Hepatocyte (in vitro differentiated cells): ENCODE measurements around the gene CBFA2T3. TPM values are rescaled to one million over a fixed set of nuclear protein-coding genes. Genes with fewer than 3 reads are reported as not detected.

Experiments used
- DNase-seq: peaks from one replicate; pipeline ENCODE4 v3.0.0-alpha.2; 2016; ENCODE audit warnings: low spot score
- H2AFZ ChIP-seq: fragments of 200-600 bp; sonication (generic); 2 replicates; pipeline ENCODE4 v1.6.0; 2016; ENCODE audit warnings: antibody characterized with exemption, mild to moderate bottlenecking
- H3K27ac ChIP-seq: fragments of 200-600 bp; sonication (generic); 2 replicates; pipeline ENCODE4 v1.5.1; 2016; ENCODE audit warnings: mild to moderate bottlenecking
- H3K27me3 ChIP-seq: fragments of 200-600 bp; sonication (generic); 2 replicates; pipeline ENCODE4 v1.6.1; 2016
- H3K36me3 ChIP-seq: fragments of 200-600 bp; sonication (generic); replicated peaks from 2 replicates; pipeline ENCODE4 v1.5.1; 2016; ENCODE audit warnings: low read depth; ENCODE audit not compliant: insufficient read depth
- H3K4me1 ChIP-seq: fragments of 200-600 bp; sonication (generic); 2 replicates; pipeline ENCODE4 v1.5.1; 2016; ENCODE audit warnings: mild to moderate bottlenecking, moderate library complexity; ENCODE audit not compliant: insufficient read depth
- H3K4me2 ChIP-seq: fragments of 200-600 bp; sonication (generic); 2 replicates; pipeline ENCODE4 v1.6.0; 2016
- H3K4me3 ChIP-seq: fragments of 200-600 bp; sonication (generic); 2 replicates; pipeline ENCODE4 v1.5.1; 2016; ENCODE audit warnings: mild to moderate bottlenecking
- H3K79me2 ChIP-seq: fragments of 200-600 bp; sonication (generic); 2 replicates; pipeline ENCODE4 v1.6.0; 2017; ENCODE audit warnings: mild to moderate bottlenecking
- H3K9me2 ChIP-seq: fragments of 200-600 bp; sonication (generic); replicated peaks from 2 replicates; pipeline ENCODE4 v1.6.0; 2017; ENCODE audit warnings: mild to moderate bottlenecking; ENCODE audit not compliant: insufficient read depth
- H3K9me3 ChIP-seq: fragments of 200-600 bp; sonication (generic); 2 replicates; pipeline ENCODE4 v1.5.1; 2016; ENCODE audit warnings: low read depth, mild to moderate bottlenecking
- H4K20me1 ChIP-seq: fragments of 200-600 bp; sonication (generic); 2 replicates; pipeline ENCODE4 v1.6.0; 2016; ENCODE audit warnings: mild to moderate bottlenecking; ENCODE audit not compliant: insufficient read depth, poor library complexity, severe bottlenecking
- EZH2 ChIP-seq: fragments of 200-600 bp; sonication (generic); IDR thresholded peaks from 2 replicates; pipeline ENCODE4 v1.6.1; 2016; ENCODE audit warnings: antibody characterized with exemption, mild to moderate bottlenecking, borderline replicate concordance
- EZH2phosphoT487 ChIP-seq: fragments of 200-600 bp; sonication (generic); IDR thresholded peaks from one replicate; pipeline ENCODE4 v1.6.1; 2018; ENCODE audit warnings: antibody characterized with exemption, mild to moderate bottlenecking, low read depth, moderate library complexity; ENCODE audit not compliant: unreplicated experiment, severe bottlenecking
- WGBS: methylation state at CpG from one replicate; pipeline ENCODE4 v1.1.6; 2016; ENCODE audit warnings: low lambda C conversion rate; ENCODE audit errors: missing lambda C conversion rate; 5-methylcytosine and 5-hydroxymethylcytosine counted together
- polyA plus RNA-seq: library from polyadenylated mRNA; unstranded; fragments of >200 nt; fragmentation: Nextera tagmentation; extraction: Ambion mirVana; gene quantifications from 2 replicates; pipeline ENCODE4 v1.2.1, GENCODE V29; 2016
- total RNA-seq: library from RNA; depleted of rRNA; stranded (reverse); fragments of >200 nt; gene quantifications from 2 replicates; pipeline ENCODE4 v1.2.3, GENCODE V29; 2014
- TF ChIP-seq, protein P1 (sequence below): fragments of 200-600 bp; sonication (generic); IDR thresholded peaks from 2 replicates; pipeline ENCODE4 v1.5.1; 2016; ENCODE audit warnings: antibody characterized with exemption, mild to moderate bottlenecking; ENCODE audit not compliant: poor library complexity

CBFA2T3 gene
- total and polyA plus RNA-seq, 2 experiments from 2014 or later = 0.07 to 1.5 TPM

DNA sequence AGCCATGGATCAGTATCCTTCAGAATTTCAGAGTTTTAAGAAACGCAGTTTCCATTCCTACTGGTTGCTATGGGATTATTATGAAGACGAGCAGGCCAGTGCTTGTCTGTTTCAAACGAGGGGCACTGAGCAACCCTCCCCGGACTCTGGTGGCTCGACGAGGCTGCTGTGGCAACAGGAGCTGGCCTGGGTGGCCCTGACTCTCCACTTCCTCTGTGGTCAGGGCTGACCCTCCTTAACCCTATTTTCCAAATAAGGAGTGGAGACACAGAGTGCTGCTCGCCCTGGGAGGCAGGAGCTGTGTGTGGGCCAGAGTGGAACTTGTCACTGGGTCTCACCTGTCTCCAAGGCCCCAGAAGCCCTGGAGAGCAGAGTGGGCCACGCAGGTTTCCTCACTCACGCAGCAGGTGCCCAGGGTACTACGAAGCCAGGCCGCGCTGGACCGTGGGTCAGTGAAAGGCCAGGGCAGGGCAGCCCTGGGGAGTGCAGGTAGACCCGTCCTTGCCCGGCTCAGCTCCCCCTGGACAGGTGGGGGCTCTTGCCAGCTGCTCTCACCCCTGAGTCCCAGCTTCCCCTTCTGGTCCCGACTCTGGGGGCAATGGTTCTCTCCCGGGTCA lies 123.6 kb downstream of the CBFA2T3 start:
- Histone ChIP-seq H3K36me3 (no peaks in the 10 kb centered on the region), H2AFZ (no peak overlapping the region), H3K9me2 (no peaks in the 10 kb centered on the region), H3K4me3 (no peak overlapping the region), H3K27me3 (no peaks in the 10 kb centered on the region), H3K4me2 (no peak overlapping the region), H3K27ac (no peak overlapping the region), H3K79me2 (peaks cover 20% of the 10 kb centered on the region), H4K20me1 (peaks cover 3% of the 10 kb centered on the region), H3K4me1 (peaks cover 10% of the 10 kb centered on the region), H3K9me3 (no peaks in the 10 kb centered on the region)
- no peak for DNase-seq
- WGBS = 93% methylated on average over 17 of the region's 17 CpGs
- no peak for TF ChIP-seq EZH2phosphoT487

DNA sequence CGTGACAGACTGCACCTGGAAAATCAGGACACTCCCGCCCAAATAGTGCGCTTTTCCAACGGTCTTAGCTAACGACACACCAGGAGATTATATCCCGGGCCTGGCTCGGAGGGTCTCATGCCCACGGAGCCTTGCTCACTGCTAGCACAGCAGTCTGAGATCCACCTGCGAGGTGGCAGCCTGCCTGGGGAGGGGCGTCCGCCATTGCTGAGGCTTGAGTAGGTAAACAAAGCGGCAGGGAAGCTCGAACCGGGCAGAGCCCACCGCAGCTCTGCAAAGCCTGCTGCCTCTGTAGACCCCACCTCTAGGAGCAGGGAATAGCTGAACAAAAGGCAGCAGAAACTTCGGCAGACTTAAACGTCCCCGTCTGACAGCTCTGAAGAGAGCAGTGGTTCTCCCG lies 125.4 kb downstream of the CBFA2T3 start:
- Histone ChIP-seq H3K4me1 (peaks cover 5% of the 10 kb centered on the region), H3K79me2 (peaks cover 11% of the 10 kb centered on the region), H3K9me3 (no peaks in the 10 kb centered on the region), H3K9me2 (no peaks in the 10 kb centered on the region), H3K36me3 (no peaks in the 10 kb centered on the region), H3K27me3 (no peaks in the 10 kb centered on the region), H3K4me3 (no peak overlapping the region), H2AFZ (no peak overlapping the region), H3K27ac (no peak overlapping the region), H3K4me2 (no peak overlapping the region), H4K20me1 (peaks cover 3% of the 10 kb centered on the region)
- TF ChIP-seq, protein P1, sequence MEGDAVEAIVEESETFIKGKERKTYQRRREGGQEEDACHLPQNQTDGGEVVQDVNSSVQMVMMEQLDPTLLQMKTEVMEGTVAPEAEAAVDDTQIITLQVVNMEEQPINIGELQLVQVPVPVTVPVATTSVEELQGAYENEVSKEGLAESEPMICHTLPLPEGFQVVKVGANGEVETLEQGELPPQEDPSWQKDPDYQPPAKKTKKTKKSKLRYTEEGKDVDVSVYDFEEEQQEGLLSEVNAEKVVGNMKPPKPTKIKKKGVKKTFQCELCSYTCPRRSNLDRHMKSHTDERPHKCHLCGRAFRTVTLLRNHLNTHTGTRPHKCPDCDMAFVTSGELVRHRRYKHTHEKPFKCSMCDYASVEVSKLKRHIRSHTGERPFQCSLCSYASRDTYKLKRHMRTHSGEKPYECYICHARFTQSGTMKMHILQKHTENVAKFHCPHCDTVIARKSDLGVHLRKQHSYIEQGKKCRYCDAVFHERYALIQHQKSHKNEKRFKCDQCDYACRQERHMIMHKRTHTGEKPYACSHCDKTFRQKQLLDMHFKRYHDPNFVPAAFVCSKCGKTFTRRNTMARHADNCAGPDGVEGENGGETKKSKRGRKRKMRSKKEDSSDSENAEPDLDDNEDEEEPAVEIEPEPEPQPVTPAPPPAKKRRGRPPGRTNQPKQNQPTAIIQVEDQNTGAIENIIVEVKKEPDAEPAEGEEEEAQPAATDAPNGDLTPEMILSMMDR = no peak
- no peak for TF ChIP-seq EZH2phosphoT487
- 93% methylated on average over 19 of the region's 19 CpGs for WGBS
- DNase-seq = no peak

DNA sequence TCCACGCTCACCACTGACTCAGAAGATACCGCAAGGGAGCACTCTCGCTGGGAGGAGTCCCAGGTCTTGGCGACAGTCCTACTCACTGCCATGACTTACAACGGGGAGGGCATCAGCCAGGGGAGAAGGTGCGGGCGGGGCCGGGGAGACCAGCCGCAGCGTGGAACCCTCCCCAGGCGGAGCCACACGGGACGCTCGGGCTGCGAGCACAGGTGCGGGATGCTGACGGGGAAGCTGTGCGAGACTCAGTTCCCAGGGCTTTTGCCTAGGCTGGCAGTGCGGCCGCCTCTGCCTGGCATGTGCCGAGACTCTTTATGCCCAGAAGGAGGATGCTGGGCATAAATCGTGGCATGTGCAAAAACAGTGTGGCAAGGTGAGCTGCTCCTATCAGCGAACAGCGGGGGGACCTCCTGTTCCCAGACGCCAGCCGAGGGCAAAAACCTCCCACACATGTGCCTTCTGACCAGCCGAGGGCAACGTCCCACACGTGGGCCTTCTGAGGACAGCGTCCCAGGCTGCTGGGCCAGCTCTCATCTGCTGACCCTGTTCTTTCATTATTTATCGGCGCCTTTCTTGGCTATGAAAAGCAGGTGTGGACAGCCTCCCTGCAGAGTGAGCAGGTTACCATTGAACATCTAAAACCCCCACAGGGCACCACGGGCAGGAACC lies 126.3 kb downstream of the CBFA2T3 start:
- Histone ChIP-seq H3K4me2 (no peak overlapping the region), H2AFZ (no peak overlapping the region), H4K20me1 (peaks cover 1% of the 10 kb centered on the region), H3K4me1 (peaks cover 2% of the 10 kb centered on the region), H3K27me3 (no peaks in the 10 kb centered on the region), H3K4me3 (no peak overlapping the region), H3K9me3 (no peaks in the 10 kb centered on the region), H3K9me2 (no peaks in the 10 kb centered on the region), H3K36me3 (no peaks in the 10 kb centered on the region), H3K79me2 (peaks cover 4% of the 10 kb centered on the region), H3K27ac (no peak overlapping the region)
- TF ChIP-seq, protein P1 = no peak
- no peak for TF ChIP-seq EZH2phosphoT487
- TF ChIP-seq EZH2 = no peak
- DNase-seq = no peak
- 97% methylated on average over 33 of the region's 33 CpGs for WGBS

DNA sequence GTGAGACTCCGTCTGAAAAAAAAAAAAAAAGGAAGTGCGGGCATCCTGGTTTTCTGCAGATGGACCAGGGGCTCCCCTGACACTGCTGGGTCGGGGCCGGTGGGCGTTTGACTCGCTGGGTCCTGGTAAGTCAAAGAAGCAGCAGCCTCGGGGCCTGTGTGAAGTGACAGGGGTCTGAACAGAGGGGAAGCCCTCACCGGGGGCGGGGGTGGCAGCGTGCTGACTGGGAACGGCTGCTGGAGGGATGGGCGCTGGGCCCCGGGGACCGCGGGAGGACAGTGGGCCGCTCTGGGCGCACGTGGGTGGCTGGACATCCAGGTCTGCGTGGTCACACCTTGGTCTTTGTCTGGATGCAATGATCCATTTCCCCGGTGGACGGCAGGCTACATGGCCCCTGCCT lies 128.4 kb downstream of the CBFA2T3 start:
- no peaks in the 10 kb centered on the region for H3K36me3 ChIP-seq
- H3K9me2 ChIP-seq = no peaks in the 10 kb centered on the region
- no peaks in the 10 kb centered on the region for H3K9me3 ChIP-seq

More for the DNA sequence above, 128.4 kb downstream of the CBFA2T3 start:
- TF ChIP-seq EZH2phosphoT487 (no peak), EZH2 (no peak)
- TF ChIP-seq, protein P1 = no peak
- WGBS = 93% methylated on average over 14 of the region's 21 CpGs
- no peaks in the 10 kb centered on the region for H3K4me1 ChIP-seq
- H4K20me1 ChIP-seq = no peaks in the 10 kb centered on the region
- H3K4me3 ChIP-seq = no peak overlapping the region
- no peaks in the 10 kb centered on the region for H3K79me2 ChIP-seq
- no peak overlapping the region for H3K27ac ChIP-seq
- no peak for DNase-seq
- no peaks in the 10 kb centered on the region for H3K27me3 ChIP-seq
- no peak overlapping the region for H2AFZ ChIP-seq
- no peak overlapping the region for H3K4me2 ChIP-seq
